Astrocyte (in vitro differentiated cells and primary cell): ENCODE data around the gene CNTNAP2. TPM values are rescaled to one million over a fixed set of nuclear protein-coding genes. Genes with fewer than 3 reads are reported as not detected.
A peak's percentile ranks its signal among the peaks of the same experiment; 100 is the strongest.

Source experiments
- DNase-seq: peaks from one replicate; pipeline ENCODE4 v3.0.0-alpha.2; 2010; ENCODE audit warnings: low read depth
- FAIRE-seq: peaks from 2 replicates; lab custom pipeline; 2011; peaks lifted over from hg19 to GRCh38; lab: Jason Lieb, UNC
- H2AFZ ChIP-seq: 2 replicates; pipeline ENCODE4 v1.6.0; 2012; ENCODE audit warnings: low read depth, low read length, inconsistent platforms
- H3K27ac ChIP-seq: 2 replicates; pipeline ENCODE4 v1.5.1; 2011; ENCODE audit warnings: low read depth, low read length, inconsistent platforms
- H3K27me3 ChIP-seq: 2 replicates; pipeline ENCODE4 v1.6.0; 2011; ENCODE audit warnings: low read length, inconsistent platforms; ENCODE audit not compliant: insufficient read depth
- H3K36me3 ChIP-seq: 2 replicates; pipeline ENCODE4 v1.5.1; 2011; ENCODE audit warnings: low read length, inconsistent platforms; ENCODE audit not compliant: insufficient read depth
- H3K4me1 ChIP-seq: 2 replicates; pipeline ENCODE4 v1.5.1; 2011; ENCODE audit warnings: low read length, inconsistent platforms; ENCODE audit not compliant: insufficient read depth
- H3K4me2 ChIP-seq: 2 replicates; pipeline ENCODE4 v1.6.0; 2012; ENCODE audit warnings: low read length, inconsistent platforms
- H3K4me3 ChIP-seq: 2 replicates; pipeline ENCODE4 v1.5.1; 2011; ENCODE audit warnings: low read depth, mild to moderate bottlenecking, low read length, inconsistent platforms; ENCODE audit not compliant: insufficient read depth
- H3K79me2 ChIP-seq: 2 replicates; pipeline ENCODE4 v1.6.0; 2012; ENCODE audit warnings: mild to moderate bottlenecking, low read length, inconsistent platforms; ENCODE audit not compliant: insufficient read depth
- H3K9ac ChIP-seq: 2 replicates; pipeline ENCODE4 v1.6.0; 2012; ENCODE audit warnings: mild to moderate bottlenecking, low read length, inconsistent platforms
- H3K9me3 ChIP-seq: 2 replicates; pipeline ENCODE4 v1.5.1; 2012; ENCODE audit warnings: low read depth, mild to moderate bottlenecking, low read length, inconsistent platforms; ENCODE audit not compliant: insufficient read depth
- H4K20me1 ChIP-seq: 2 replicates; pipeline ENCODE4 v1.6.0; 2012; ENCODE audit warnings: low read length, inconsistent platforms; ENCODE audit not compliant: insufficient read depth
- H3K27ac Mint-ChIP-seq: one replicate; pipeline ENCODE4 v1.8.0; 2021; ENCODE audit warnings: mild to moderate bottlenecking, mixed read lengths; ENCODE audit not compliant: unreplicated experiment
- H3K27me3 Mint-ChIP-seq: one replicate; pipeline ENCODE4 v1.8.0; 2021; ENCODE audit warnings: low read depth, mixed read lengths; ENCODE audit not compliant: unreplicated experiment
- H3K36me3 Mint-ChIP-seq: one replicate; pipeline ENCODE4 v1.8.0; 2021; ENCODE audit warnings: low read depth, mixed read lengths; ENCODE audit not compliant: unreplicated experiment
- H3K4me1 Mint-ChIP-seq: one replicate; pipeline ENCODE4 v1.8.0; 2021; ENCODE audit warnings: low read depth, mixed read lengths; ENCODE audit not compliant: unreplicated experiment
- H3K4me3 Mint-ChIP-seq: one replicate; pipeline ENCODE4 v1.8.0; 2021; ENCODE audit warnings: mild to moderate bottlenecking, moderate library complexity, mixed read lengths; ENCODE audit not compliant: unreplicated experiment
- H3K9me3 Mint-ChIP-seq: one replicate; pipeline ENCODE4 v1.8.0; 2021; ENCODE audit warnings: mild to moderate bottlenecking, mixed read lengths; ENCODE audit not compliant: unreplicated experiment
- CTCF ChIP-seq: IDR thresholded peaks from 2 replicates; pipeline ENCODE4 v1.5.1; 2011; ENCODE audit warnings: low read depth, mild to moderate bottlenecking, inconsistent platforms, low read length, moderate library complexity; ENCODE audit not compliant: insufficient read depth
- EZH2 ChIP-seq: IDR thresholded peaks from 2 replicates; pipeline ENCODE4 v1.6.1; 2012; ENCODE audit warnings: mild to moderate bottlenecking, low read length, inconsistent platforms; ENCODE audit not compliant: insufficient read depth
- total RNA-seq: library from RNA; stranded (reverse); gene quantifications from 2 replicates; pipeline ENCODE4 v1.2.1, GENCODE V29; 2021

The CNTNAP2 gene
- total RNA-seq, 1 donor from 2014 or later, result 20.0 TPM

- Mint-ChIP-seq H3K9me3 (peaks cover 3% of the 10 kb centered on the region), H3K4me1 (no peaks in the 10 kb centered on the region), H3K36me3 (no peaks in the 10 kb centered on the region), H3K27ac (no peak overlapping the region), H3K4me3 (no peak overlapping the region), H3K27me3 (no peaks in the 10 kb centered on the region)
- DNase-seq (no peak), FAIRE-seq (peak; percentile 60)
- no peak overlapping the region for H3K27ac ChIP-seq
- H3K9ac ChIP-seq, result no peak overlapping the region
- no peak overlapping the region for H3K4me2 ChIP-seq
- no peak overlapping the region for H3K4me3 ChIP-seq
- TF ChIP-seq EZH2 (no peak), CTCF (peak; percentile 26)
- no peaks in the 10 kb centered on the region for H4K20me1 ChIP-seq
- no peaks in the 10 kb centered on the region for H3K27me3 ChIP-seq
- H3K9me3 ChIP-seq, result no peaks in the 10 kb centered on the region
- H3K79me2 ChIP-seq, result no peaks in the 10 kb centered on the region
- no peak overlapping the region for H2AFZ ChIP-seq
- no peaks in the 10 kb centered on the region for H3K4me1 ChIP-seq
- H3K36me3 ChIP-seq, result no peaks in the 10 kb centered on the region
Observed at GRCh38 chr7:147432079-147432478, 1315.5 kb downstream of the CNTNAP2 start.

DNA sequence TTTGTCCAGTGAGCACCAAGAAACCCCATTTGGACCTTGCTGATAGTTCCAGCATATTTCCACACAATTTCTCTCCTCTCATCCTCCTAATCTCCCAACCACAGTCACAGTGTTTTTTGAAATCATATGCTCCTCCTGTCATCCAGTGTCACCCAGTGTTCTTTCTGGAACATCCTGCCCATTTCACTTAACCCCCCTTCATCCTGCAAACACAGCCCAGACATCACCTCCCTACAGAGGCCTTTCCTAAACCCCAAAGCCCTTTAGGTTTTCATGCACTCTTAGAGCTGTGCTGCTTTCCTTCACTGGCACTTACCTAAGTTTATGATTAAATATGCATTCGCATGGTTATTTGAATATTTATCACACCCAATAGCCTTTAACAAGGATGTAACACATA lies 1316.0 kb downstream of the CNTNAP2 start:
- Histone ChIP-seq H3K4me2 (no peak overlapping the region), H3K36me3 (no peaks in the 10 kb centered on the region), H4K20me1 (no peaks in the 10 kb centered on the region), H3K9ac (no peak overlapping the region), H2AFZ (no peak overlapping the region), H3K27me3 (no peaks in the 10 kb centered on the region), H3K79me2 (no peaks in the 10 kb centered on the region), H3K9me3 (no peaks in the 10 kb centered on the region), H3K4me1 (no peaks in the 10 kb centered on the region), H3K4me3 (no peak overlapping the region), H3K27ac (no peak overlapping the region)
- H3K4me3 Mint-ChIP-seq, result no peak overlapping the region
- no peak for FAIRE-seq
- H3K27me3 Mint-ChIP-seq, result no peaks in the 10 kb centered on the region
- peaks cover 3% of the 10 kb centered on the region for H3K9me3 Mint-ChIP-seq
- H3K4me1 Mint-ChIP-seq, result no peaks in the 10 kb centered on the region
- H3K36me3 Mint-ChIP-seq, result no peaks in the 10 kb centered on the region
- no peak overlapping the region for H3K27ac Mint-ChIP-seq
- TF ChIP-seq EZH2 (no peak), CTCF (no peak)
- DNase-seq, result no peak

GRCh38 chr7:147436718-147437117 lies 1320.1 kb downstream of the CNTNAP2 start:
- Mint-ChIP-seq H3K4me3 (no peak overlapping the region), H3K4me1 (no peaks in the 10 kb centered on the region), H3K9me3 (peaks cover 6% of the 10 kb centered on the region), H3K27me3 (no peaks in the 10 kb centered on the region), H3K36me3 (no peaks in the 10 kb centered on the region), H3K27ac (no peak overlapping the region)
- H3K9me3 ChIP-seq, result no peaks in the 10 kb centered on the region
- no peaks in the 10 kb centered on the region for H3K79me2 ChIP-seq
- H3K27me3 ChIP-seq, result no peaks in the 10 kb centered on the region
- H2AFZ ChIP-seq, result no peak overlapping the region
- H4K20me1 ChIP-seq, result no peaks in the 10 kb centered on the region
- TF ChIP-seq CTCF (no peak), EZH2 (no peak)
- H3K9ac ChIP-seq, result no peak overlapping the region
- H3K4me3 ChIP-seq, result no peak overlapping the region
- no peak overlapping the region for H3K27ac ChIP-seq
- no peak for FAIRE-seq
- DNase-seq, result no peak
- H3K4me1 ChIP-seq, result no peaks in the 10 kb centered on the region
- no peaks in the 10 kb centered on the region for H3K36me3 ChIP-seq
- H3K4me2 ChIP-seq, result no peak overlapping the region
